ENCODE data around the gene UGGT2. TPM values are rescaled to one million over a fixed set of nuclear protein-coding genes. Genes with fewer than 3 reads are reported as not detected.

The UGGT2 gene
- total and polyA plus RNA-seq, 2 of the 13 experiments (the other 11 are each of a cell fraction or from before 2014, with no cell fraction given) = 13.2 to 27.1 TPM

- no peak for TF ChIP-seq MLXIP (CRISPR knock-in tag; IDR thresholded peaks at IDR 0.05; ENCODE audit: borderline replicate concordance)
- TF ChIP-seq PPARG (CRISPR knock-in tag; conservative IDR thresholded peaks at IDR 0.05) = no peak
These were observed 256.2 kb downstream of the UGGT2 start (continued) for GRCh38 chr13:95797016-95797415.

- Histone ChIP-seq H3K4me2 (ENCODE audit: low read depth, low read length) (no peak overlapping the region), H3K9me3 (ENCODE audit: low read length) (no peaks in the 10 kb centered on the region), H3K9ac (ENCODE audit: insufficient read depth, low read depth, low read length) (no peak overlapping the region), H3K27me3 (ENCODE audit: control insufficient read depth in 1 of 2, insufficient read depth in 2 of 2, low read length in 2 of 2) (no peaks in the 10 kb centered on the region), H3K4me3 (replicated peaks in 1 of 3; ENCODE audit: insufficient read depth in 1 of 3, low read depth in 2 of 3, low read length in 3 of 3) (no peak overlapping the region), H3K36me3 (replicated peaks in 1 of 2; ENCODE audit: control insufficient read depth in 1 of 2, insufficient read depth in 2 of 2, low read length in 2 of 2) (peaks cover 7 to 38% of the 10 kb centered on the region in 2 experiments; a peak in 4 of 5 replicates), H4K20me1 (ENCODE audit: insufficient read depth, low read length) (no peaks in the 10 kb centered on the region), H2AFZ (ENCODE audit: low read length) (no peak overlapping the region), H3K4me1 (ENCODE audit: insufficient read depth, low read length) (no peaks in the 10 kb centered on the region), H3K79me2 (ENCODE audit: insufficient read depth, low read length) (no peaks in the 10 kb centered on the region), H3K27ac (ENCODE audit: extremely low read length, insufficient read depth, low read length) (no peak overlapping the region)
- in situ Hi-C loops (cut with HindIII; ENCODE audit: extremely low pct_ligation_motif_present, low pct_unique_long_range_greater_than_20kb) (no loop called here), intact Hi-C loops (cut with micrococcal nuclease; ENCODE audit: unreplicated experiment) (no loop called here)
- WGBS (ENCODE audit: low lambda C conversion rate) = over 99% methylated on average over 3 of the region's 3 CpGs
- ATAC-seq = no peak
- CTCF ChIA-PET (ENCODE audit: low intra/inter-chr PET ratio, low total read pairs) = no interaction called here
- POLR2A ChIA-PET = no interaction called here
- no peak for DNase-seq (ENCODE audit: low spot score)
- no TSS peak for BruUV-seq (replicated peaks)
- no peak for FAIRE-seq
- TF ChIP-seq XBP1 (CRISPR knock-in tag; IDR thresholded peaks at IDR 0.05) (no peak), ARID2 (CRISPR knock-in tag; IDR thresholded peaks at IDR 0.05; ENCODE audit: borderline replicate concordance) (no peak), RCOR2 (CRISPR knock-in tag; IDR thresholded peaks at IDR 0.05) (no peak), PRDM15 (CRISPR knock-in tag; IDR thresholded peaks at IDR 0.05) (no peak), LRRFIP1 (CRISPR knock-in tag; conservative IDR thresholded peaks at IDR 0.05) (no peak), ZNF30 (CRISPR knock-in tag; IDR thresholded peaks at IDR 0.05) (no peak), SOX6 (IDR thresholded peaks at IDR 0.05) (no peak), SOX6 (CRISPR knock-in tag; IDR thresholded peaks at IDR 0.05) (no peak), TIGD3 (CRISPR knock-in tag; IDR thresholded peaks at IDR 0.05; ENCODE audit: borderline replicate concordance) (no peak), KMT2A (CRISPR knock-in tag; IDR thresholded peaks at IDR 0.05) (no peak), PRPF4 (IDR thresholded peaks at IDR 0.05; ENCODE audit: low read depth, low read length, poor library complexity, severe bottlenecking) (no peak), NFKB2 (CRISPR knock-in tag; IDR thresholded peaks at IDR 0.05; ENCODE audit: borderline replicate concordance) (no peak)
These were observed 259.4 kb downstream of the UGGT2 start for GRCh38 chr13:95793781-95794180.
